ENCODE measurements around the gene TSR3.

Gene TSR3

DNA sequence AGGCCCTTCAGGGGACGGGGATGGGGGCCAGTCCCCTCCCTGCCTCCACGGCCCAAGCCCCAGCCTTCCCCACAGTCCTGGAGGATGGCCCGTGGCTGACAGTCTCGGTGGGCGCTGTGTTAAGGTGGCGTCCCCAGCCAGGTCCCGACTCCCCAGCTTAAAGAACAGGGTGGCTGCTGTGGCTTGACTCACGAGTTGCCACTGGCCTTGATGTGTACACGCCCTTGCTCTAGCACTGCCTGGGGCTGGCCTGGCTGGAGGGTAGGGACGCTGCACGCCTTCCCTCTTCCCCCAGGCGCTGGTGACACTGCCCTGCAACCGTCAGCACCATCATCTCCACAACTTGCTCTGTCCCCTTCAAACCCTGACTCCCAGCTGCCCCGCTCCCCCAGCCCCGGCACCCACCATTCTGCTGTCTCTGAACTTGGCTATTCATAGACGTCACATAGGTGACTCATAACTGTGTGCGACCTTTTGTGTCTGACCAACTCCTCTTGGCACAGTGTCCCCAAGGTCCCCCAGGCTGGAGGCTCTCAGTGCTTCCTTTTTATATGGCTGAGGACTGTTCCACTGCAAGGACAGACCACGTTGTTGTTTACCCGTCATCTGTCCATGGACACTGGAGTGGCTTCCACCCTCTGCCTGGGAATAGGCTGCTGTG is 6.4 kb upstream of the TSR3 start:
- H3K4me3 ChIP-seq (ENCODE audit: low read length) = no peak overlapping the region
- DNase-seq (ENCODE audit: low read depth, low spot score) = no peak

DNA sequence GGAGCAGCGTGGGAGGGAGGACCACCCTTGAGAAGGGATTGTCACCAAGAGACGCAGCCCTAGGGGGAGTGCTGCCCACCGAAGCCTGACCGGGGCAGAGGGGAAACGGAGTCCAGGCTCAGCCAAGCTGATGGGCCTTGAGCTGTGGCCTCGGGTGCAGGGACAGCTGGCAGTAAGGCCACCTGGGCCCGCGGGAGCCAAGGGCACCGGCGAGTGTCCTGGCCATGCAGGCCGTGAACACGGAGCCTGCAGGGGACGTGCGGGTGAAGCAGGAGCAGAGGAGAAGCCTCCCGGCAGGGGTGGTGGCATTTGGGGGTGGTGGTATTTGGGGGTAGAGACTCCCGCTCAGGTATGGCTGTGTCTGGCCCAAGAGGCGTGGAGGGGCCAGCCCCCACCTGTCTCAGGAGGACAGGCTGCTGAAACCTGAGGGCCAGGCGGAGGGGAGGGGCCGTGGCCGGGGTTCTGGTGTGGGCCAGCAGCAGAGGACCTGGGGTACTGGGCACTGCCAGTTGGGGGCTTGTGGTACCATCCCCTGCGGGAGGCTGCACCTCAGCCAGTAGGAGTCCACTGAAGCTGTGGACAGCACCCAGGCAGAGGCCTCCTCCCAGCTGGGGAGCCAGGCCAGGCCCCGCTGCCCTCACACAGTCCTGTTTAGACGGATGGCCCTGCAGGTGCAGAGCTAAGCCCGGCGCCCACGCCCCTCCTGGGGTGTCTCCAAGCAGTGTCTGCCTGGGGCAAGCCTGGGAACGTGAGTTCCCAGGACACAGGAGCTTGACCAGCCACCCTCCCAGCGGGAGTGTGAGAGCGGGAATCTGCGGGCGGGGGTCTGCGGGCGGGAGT is 4.6 kb upstream of the TSR3 start:
- DNase-seq (ENCODE audit: low read depth, low spot score) = no peak
- no peak overlapping the region for H3K4me3 ChIP-seq (ENCODE audit: low read length)

DNA sequence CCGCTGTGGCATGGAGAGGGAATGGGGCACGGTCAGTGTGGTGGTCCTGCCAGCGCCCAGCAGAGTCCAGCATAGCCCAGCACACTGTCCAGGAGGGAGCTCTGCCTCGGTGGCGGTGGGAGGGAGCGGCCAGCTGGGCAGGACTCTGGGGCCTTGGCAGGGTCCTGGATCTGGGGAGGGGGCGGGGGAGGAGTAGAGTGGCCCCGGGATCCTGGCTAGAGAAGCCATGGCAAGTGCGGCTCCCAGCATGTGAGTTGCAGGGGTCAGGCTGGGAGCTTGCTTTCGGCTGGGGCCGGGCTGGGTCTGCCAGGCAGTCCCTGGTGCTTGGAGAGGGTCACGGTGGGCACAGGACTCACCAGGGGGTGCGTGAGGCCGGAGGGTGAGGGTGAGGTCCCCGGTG is 3.9 kb upstream of the TSR3 start:
- no peak overlapping the region for H3K4me3 ChIP-seq (ENCODE audit: low read length)
- DNase-seq (ENCODE audit: low read depth, low spot score) = no peak

DNA sequence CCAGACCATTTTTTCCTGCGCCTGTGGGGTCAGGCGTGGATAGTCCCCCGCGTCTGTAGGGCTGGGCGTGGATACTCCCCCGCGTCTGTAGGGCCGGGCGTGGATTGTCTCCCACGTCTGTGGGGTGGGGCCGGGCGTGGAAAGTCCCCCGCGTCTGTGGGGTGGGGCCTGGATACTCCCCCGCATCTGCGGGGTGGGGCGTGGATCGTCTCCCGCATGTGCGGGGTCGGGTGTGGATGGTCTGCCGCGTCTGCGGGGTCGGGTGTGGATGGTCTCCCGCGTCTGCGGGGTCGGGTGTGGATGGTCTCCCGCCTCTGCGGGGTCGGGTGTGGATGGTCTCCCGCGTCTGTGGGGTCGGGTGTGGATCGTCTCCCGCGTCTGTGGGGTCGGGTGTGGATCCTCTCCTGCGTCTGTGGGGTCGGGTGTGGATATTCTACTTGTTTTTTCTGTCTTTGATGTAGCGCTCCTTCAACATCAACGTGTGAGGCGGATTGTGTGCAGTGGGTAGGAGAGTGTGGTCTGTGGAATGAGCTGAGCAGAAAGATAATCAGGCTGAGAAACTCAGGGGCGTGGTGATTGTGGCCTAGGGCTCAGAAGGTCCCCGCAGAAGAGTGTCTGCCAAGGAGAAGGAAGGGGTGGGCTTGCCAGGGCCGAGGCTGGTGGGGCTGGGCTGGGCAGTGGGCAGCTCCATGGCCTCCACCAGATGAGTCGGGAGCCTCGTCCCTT is 3.3 kb upstream of the TSR3 start:
- DNase-seq (ENCODE audit: low read depth, low spot score) = no peak
- H3K4me3 ChIP-seq (ENCODE audit: low read length) = no peak overlapping the region

DNA sequence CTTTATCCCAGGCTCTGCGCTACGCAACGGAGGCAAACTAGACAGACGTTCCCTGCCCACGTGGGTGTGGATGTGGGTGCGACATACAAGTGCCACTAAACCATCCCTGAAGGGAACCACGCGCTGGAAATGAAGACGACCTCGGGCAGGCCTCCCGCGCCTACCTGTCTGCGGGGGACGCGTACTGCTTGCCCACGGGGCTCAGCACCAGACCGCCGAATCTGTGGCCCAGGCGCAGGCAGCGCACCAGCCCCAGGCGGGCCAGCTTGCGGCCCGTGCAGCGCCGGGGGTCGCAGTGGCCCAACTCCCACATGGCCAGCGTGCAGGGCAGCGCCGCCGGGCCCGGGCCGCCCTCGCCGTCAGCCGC is 480 bp downstream of the TSR3 start:
- H3K4me3 ChIP-seq (ENCODE audit: low read length) = peak overlapping the region; percentile 84
- no peak for DNase-seq (ENCODE audit: low read depth, low spot score)

DNA sequence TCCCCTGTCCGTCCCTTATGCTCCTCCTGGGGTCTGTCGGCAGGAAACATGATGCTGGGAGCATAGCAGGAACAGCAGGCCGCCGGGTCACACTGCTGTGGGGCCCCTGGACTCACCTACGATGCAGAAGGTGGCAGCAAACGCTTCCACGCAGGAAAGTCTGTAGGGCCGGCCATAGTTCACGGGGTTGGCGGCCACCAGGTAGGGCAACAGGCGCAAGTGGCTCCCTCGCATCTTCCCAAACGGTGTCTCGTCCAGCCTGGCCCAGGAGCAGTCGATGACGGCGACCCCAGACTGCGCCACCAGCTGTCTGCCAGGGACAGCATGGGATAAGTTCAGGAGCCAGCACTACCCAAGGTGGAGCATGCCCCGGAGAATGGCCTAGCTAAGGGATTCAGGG is 987 bp downstream of the TSR3 start:
- no peak for DNase-seq (ENCODE audit: low read depth, low spot score)
- H3K4me3 ChIP-seq (ENCODE audit: low read length) = peak overlapping the region; percentile 84

DNA sequence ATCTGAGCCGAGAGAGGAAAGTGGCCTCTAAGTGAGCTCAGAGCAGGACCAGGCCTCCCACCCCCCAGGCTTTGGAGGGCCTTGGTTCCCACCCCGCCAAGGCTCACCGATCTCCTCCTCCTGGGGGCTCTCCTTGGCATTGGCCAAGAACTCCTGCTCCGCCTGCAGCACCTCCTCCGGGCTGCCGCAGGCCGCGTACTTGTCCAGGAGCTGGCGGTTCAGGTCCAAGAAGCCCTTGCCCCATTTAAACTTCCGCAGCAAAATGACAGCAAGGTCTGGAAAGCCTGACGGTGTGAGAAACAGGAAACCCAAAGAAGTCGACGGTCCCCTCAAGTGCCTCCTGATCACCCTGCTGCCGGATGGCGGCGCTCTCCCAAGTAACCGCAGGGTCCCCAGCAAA is 1.7 kb downstream of the TSR3 start:
- no peak overlapping the region for H3K4me3 ChIP-seq (ENCODE audit: low read length)
- no peak for DNase-seq (ENCODE audit: low read depth, low spot score)

DNA sequence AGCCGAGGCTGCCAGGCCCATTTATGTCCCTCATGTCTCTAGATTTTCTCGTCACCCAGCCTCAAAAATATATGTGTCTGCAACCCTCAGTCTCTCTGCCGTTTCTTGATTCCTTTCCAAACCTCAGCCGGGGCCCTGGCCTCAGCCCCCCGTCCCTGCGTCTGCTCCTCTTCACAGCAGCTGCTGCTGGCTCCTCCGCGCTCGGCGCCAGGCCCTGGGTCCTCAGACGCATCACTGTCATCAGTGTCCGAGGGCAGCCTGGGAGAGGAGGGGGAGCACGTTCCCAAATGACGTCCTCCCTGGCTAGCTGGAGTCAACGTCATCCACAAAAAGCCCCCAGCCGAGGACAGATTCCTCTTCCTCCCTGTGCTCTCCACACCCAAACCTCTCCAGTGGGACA is 2.3 kb downstream of the TSR3 start:
- no peak for DNase-seq (ENCODE audit: low read depth, low spot score)
- H3K4me3 ChIP-seq (ENCODE audit: low read length) = no peak overlapping the region

DNA sequence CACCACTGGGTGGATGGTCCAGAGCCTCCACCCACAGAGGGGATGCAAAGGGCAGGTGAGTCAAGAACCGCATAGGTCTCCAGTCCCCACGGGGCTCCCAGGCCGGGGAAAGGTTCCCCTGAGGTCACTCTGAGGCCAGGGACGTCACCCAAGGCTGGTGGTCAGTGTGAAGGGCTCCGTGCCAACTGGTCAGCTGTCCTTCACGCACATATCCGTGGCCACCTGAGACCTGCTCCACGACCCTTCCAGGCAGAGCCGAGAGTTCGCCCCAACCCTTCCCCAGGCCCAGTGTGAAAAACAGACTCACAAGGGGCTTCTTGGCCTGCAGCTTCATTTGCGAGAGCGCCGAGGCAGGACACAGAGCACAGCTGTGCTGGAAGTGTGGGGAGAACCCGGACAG is 2.8 kb downstream of the TSR3 start:
- no peak overlapping the region for H3K4me3 ChIP-seq (ENCODE audit: low read length)
- no peak for DNase-seq (ENCODE audit: low read depth, low spot score)

DNA sequence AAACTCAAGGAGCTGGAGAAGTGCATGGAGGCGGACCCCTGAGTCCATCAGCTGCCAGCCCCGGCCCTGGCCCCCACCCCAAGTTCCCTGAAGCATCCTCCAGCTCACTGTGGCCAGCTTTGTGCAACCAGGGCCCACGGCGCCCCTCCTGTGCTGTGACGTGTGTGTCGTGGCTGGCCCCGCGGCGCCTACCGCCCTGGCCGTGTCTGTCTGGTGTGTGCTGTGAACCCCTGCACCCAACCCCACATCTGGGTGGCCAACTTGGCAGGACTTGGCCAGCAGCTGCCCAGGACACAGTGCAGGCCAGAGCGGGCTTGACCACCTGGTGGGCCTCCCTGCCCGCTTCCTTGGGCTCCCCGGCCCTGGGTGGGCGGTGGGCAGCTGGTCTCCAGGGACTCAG is 3.2 kb downstream of the TSR3 start:
- H3K4me3 ChIP-seq (ENCODE audit: low read length) = no peak overlapping the region
- DNase-seq (ENCODE audit: low read depth, low spot score) = no peak

DNA sequence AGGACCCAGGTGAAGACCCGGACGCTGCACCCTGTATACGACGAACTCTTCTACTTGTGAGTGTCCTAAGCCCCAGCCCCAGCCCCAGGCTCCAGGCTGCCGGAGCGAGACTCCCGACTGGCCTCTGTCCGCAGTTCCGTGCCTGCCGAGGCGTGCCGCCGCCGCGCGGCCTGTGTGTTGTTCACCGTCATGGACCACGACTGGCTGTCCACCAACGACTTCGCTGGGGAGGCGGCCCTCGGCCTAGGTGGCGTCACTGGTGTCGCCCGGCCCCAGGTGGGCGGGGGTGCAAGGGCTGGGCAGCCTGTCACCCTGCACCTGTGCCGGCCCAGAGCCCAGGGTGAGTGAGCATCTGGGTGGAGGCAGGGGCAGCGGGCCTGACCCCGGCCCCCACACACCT is 3.7 kb downstream of the TSR3 start:
- no peak for DNase-seq (ENCODE audit: low read depth, low spot score)

DNA sequence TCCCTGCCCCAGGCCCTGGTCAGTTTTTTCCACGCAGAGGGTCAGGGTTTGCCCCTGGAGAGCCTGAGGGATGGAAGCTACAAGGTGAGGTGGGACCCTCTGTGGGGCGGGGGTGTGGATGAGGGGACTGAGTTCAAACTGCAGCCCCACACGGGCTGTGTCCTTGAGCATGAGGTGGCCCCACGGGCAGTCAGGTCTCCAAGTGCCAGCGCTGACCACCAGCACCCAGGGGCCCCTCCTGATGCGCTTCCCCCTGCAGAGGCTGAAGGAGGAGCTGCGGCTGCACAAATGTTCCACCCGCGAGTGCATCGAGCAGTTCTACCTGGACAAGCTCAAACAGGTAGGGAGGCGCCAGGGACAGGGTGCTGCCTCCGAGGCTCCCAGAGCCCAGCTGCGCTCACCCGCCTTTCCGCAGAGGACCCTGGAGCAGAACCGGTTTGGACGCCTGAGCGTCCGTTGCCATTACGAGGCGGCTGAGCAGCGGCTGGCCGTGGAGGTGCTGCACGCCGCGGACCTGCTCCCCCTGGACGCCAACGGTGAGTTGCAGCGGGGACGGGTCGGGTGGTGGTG is 4.3 kb downstream of the TSR3 start:
- no peak for DNase-seq (ENCODE audit: low read depth, low spot score)
- H3K4me3 ChIP-seq (ENCODE audit: low read length) = no peak overlapping the region

More for the DNA sequence above, 3.7 kb downstream of the TSR3 start:
- H3K4me3 ChIP-seq (ENCODE audit: low read length) = no peak overlapping the region

DNA sequence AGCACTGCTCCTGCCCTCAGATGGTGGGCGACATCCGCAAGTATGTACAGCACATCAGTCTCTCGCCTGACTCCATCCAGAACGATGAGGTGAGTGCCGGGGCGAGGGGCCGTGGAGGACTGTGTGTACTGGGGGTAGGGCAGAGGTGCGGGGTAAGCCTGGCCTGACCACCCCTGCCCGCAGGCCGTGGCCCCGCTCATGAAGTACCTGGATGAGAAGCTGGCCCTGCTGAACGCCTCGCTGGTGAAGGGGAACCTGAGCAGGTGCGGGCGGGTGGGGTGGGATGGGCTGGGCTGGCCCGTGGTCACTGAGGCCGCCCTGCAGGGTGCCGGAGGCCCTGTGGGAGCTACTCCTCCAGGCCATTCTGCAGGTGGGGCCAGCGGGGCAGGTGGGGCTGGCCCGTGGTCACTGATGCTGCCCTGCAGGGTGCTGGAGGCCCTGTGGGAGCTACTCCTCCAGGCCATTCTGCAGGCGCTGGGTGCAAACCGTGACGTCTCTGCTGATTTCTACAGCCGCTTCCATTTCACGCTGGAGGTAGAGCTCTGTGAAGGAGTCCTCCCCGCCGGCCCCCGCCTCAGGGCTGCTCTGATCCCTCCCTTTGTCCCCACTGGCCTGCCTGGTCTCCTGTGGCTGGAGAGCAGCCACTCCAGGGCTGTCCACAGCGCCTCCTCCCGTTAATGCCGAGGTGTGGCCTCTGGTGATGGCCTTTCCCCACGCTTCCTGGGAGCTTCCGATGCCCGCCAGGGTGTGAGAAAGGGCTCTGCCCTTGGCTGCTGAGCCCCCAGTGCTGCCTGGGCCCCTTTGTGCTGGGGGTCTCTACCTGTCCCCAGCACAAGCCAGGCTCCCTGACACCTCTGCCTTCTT is 5.0 kb downstream of the TSR3 start:
- no peak for DNase-seq (ENCODE audit: low read depth, low spot score)
- no peak overlapping the region for H3K4me3 ChIP-seq (ENCODE audit: low read length)

DNA sequence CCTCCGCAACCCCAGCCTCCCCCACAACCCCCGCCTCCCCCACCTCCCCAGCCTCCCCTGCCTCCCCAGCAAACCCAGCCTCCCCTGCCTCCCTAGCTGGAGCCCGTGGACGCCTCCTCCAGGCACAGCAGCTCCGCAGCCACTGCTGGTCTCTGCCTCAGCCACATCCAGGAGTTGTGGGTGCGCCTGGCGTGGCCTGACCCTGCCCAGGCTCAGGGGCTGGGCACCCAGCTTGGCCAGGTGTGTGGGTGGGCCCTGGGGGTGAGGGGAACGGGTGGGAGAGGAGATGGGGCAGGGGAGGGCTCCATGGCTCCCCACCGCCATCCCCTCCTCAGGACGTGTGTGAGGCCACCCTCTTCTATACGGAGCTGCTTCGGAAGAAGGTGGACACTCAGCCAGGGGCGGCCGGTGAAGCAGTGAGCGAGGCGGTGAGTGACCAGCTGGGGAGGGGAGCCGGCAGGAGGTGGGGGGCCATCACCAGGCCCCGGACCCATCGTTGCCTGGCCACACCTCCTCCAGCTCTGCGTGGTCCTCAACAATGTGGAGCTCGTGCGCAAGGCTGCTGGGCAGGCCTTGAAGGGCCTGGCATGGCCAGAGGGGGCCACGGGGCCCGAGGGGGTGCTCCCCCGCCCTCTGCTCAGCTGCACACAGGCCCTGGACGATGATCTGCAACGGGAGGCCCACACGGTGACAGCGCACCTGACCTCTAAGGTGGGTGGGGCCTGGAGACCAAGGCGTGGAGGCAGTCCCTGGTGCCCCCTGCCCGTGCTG is 5.8 kb downstream of the TSR3 start:
- DNase-seq (ENCODE audit: low read depth, low spot score) = no peak
- H3K4me3 ChIP-seq (ENCODE audit: low read length) = no peak overlapping the region

DNA sequence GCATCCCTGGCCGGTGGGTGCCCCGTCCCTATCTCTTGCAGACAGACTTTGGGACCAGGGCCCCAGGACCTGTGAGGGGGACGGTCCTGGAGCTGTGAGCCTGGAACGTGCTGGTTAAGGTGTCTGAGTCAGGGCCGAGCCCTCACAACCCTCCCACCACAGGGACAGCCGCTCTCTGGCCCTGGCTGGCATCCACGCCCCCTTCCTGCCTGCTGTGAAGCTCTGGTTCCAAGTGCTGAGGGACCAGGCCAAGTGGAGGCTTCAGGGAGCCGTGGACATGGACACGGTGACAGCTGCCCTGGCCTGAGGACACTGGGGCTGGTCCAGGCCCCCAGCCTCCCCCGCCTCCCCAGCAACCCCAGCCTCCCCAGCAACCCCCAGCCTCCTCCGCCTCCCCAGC is 6.6 kb downstream of the TSR3 start:
- H3K4me3 ChIP-seq (ENCODE audit: low read length) = no peak overlapping the region
- DNase-seq (ENCODE audit: low read depth, low spot score) = no peak

DNA sequence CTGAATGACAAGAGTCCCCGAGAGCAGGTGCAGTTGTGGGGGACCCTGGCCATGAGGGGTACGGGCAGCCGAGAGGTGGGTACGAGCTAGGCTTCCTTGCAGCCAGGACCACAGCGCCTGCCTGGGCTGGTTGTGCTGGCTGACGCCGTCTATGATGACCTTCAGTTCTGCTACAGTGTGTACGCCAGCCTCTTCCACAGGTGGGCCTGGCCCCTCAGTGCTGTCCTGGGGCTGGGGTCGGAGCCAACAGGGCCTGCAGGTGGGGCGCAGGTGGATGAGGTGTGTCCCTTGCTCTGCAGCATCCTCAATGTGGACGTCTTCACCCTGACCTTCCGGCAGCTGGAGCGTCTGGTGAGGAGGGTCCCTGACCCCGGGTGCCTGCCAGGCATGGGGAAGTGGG is 7.2 kb downstream of the TSR3 start:
- DNase-seq (ENCODE audit: low read depth, low spot score) = no peak
- H3K4me3 ChIP-seq (ENCODE audit: low read length) = no peak overlapping the region

DNA sequence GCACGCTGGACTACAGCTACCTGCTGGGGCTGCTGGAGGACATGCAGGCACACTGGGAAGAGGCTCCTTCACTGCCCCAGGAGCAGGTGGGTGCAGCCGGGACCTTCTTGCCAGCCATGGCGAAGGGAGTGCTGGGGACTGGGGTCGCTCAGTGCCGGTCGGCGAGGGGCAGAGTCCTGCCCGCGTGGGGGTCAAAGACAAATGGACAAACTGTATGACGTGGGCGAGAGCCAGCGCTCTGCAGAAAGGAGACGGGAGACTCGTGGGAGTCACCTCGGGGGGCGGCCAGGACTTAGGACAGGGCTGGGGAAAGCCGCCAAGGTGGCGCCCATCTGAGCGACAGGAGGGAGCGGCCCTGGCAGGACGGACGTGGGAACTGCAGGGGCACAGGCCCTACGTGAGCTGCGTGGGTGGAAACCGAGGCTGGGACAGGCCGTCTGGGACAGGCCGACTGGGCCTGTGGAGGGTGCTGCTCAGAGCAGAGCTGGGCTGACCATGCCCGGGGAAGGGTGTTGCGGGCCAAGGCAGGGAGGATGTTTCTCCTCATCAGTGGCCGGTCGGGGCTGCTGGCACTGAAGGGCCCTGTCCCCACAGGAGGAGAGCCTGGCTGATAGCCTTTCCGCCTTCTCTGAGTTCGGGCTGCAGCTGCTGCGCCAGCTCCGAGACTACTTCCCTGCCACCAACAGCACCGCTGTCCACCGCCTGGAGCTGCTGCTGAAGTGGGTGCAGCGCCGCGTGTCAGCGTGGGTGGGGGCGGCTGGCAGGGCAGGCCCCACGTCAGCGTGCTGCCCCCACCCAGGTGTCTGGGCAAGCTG is 8.0 kb downstream of the TSR3 start:
- H3K4me3 ChIP-seq (ENCODE audit: low read length) = peak overlapping the region; percentile 5; the same call in 1 of the 2 replicates
- no peak for DNase-seq (ENCODE audit: low read depth, low spot score)

Data from Jurkat, Clone E6-1 (cell line).